ENCODE results near the gene NCKAP5.

NCKAP5 gene

GRCh38 chr2:133053541-133053940, 514.7 kb downstream of the NCKAP5 start:
- H3K4me3 ChIP-seq (ENCODE audit: low read depth, low read length) = no peak overlapping the region
- DNase-seq (ENCODE audit: low read depth) = no peak
- TF ChIP-seq POLR2A (IDR thresholded peaks at IDR 0.05; ENCODE audit: extremely low read depth, insufficient read length) = no peak
- TF ChIP-seq MAX (IDR thresholded peaks at IDR 0.05; ENCODE audit: low read depth, low read length) = no peak
- no peak for TF ChIP-seq CTCF (IDR thresholded peaks at IDR 0.05; ENCODE audit: low read depth, low read length)
- TF ChIP-seq MYC (IDR thresholded peaks at IDR 0.05; ENCODE audit: low read depth, low read length) = no peak

GRCh38 chr2:133045787-133046186, 522.5 kb downstream of the NCKAP5 start:
- no peak overlapping the region for H3K4me3 ChIP-seq (ENCODE audit: low read depth, low read length)
- TF ChIP-seq POLR2A (IDR thresholded peaks at IDR 0.05; ENCODE audit: extremely low read depth, insufficient read length) (no peak), MAX (IDR thresholded peaks at IDR 0.05; ENCODE audit: low read depth, low read length) (no peak), MYC (IDR thresholded peaks at IDR 0.05; ENCODE audit: low read depth, low read length) (no peak), CTCF (IDR thresholded peaks at IDR 0.05; ENCODE audit: low read depth, low read length) (no peak)
- no peak for DNase-seq (ENCODE audit: low read depth)

GRCh38 chr2:133044556-133044955, 523.7 kb downstream of the NCKAP5 start:
- no peak for DNase-seq (ENCODE audit: low read depth)
- TF ChIP-seq CTCF (IDR thresholded peaks at IDR 0.05; ENCODE audit: low read depth, low read length) = no peak
- no peak overlapping the region for H3K4me3 ChIP-seq (ENCODE audit: low read depth, low read length)

- no peak for DNase-seq (ENCODE audit: low read depth)
- H3K4me3 ChIP-seq (ENCODE audit: low read depth, low read length) = no peak overlapping the region
- TF ChIP-seq CTCF (IDR thresholded peaks at IDR 0.05; ENCODE audit: low read depth, low read length) = no peak
- no peak for TF ChIP-seq MYC (IDR thresholded peaks at IDR 0.05; ENCODE audit: low read depth, low read length)
- TF ChIP-seq POLR2A (IDR thresholded peaks at IDR 0.05; ENCODE audit: extremely low read depth, insufficient read length) = no peak
Measured at GRCh38 chr2:133040170-133040569, 528.1 kb downstream of the NCKAP5 start.

- TF ChIP-seq MAX (IDR thresholded peaks at IDR 0.05; ENCODE audit: low read depth, low read length) (no peak), MYC (IDR thresholded peaks at IDR 0.05; ENCODE audit: low read depth, low read length) (no peak), CTCF (IDR thresholded peaks at IDR 0.05; ENCODE audit: low read depth, low read length) (no peak), POLR2A (IDR thresholded peaks at IDR 0.05; ENCODE audit: extremely low read depth, insufficient read length) (no peak)
- no peak for DNase-seq (ENCODE audit: low read depth)
- no peak overlapping the region for H3K4me3 ChIP-seq (ENCODE audit: low read depth, low read length)
Measured at GRCh38 chr2:133039531-133039930, 528.7 kb downstream of the NCKAP5 start.

GRCh38 chr2:133026536-133027177, 541.6 kb downstream of the NCKAP5 start:
- TF ChIP-seq MYC (IDR thresholded peaks at IDR 0.05; ENCODE audit: low read depth, low read length) (no peak), MAX (IDR thresholded peaks at IDR 0.05; ENCODE audit: low read depth, low read length) (no peak), CTCF (IDR thresholded peaks at IDR 0.05; ENCODE audit: low read depth, low read length) (no peak), POLR2A (IDR thresholded peaks at IDR 0.05; ENCODE audit: extremely low read depth, insufficient read length) (no peak)
- DNase-seq (ENCODE audit: low read depth) = peak; percentile 6
- no peak overlapping the region for H3K4me3 ChIP-seq (ENCODE audit: low read depth, low read length)

Data from NB4 (cell line).